HG02938 (cell line): ENCODE results near the gene TPPP.
"Not testable (repeated sequence)": the region's sequence is repeated elsewhere in the genome, so short reads cannot be mapped to it uniquely, and the experiment has no call there.

ENCODE experiments used
- ATAC-seq: cut with Tn5 transposase; IDR thresholded peaks from one replicate; pipeline ENCODE4 v1.9.1; 2021; ENCODE audit warnings: mild to moderate bottlenecking, moderate library complexity; ENCODE audit not compliant: unreplicated experiment

The TPPP gene

GRCh38 chr5:628351-629205, 64.6 kb downstream of the TPPP start:
- ATAC-seq, result not testable (repeated sequence)

- no peak for ATAC-seq
These were observed 65.3 kb downstream of the TPPP start for GRCh38 chr5:627840-628239.

DNA sequence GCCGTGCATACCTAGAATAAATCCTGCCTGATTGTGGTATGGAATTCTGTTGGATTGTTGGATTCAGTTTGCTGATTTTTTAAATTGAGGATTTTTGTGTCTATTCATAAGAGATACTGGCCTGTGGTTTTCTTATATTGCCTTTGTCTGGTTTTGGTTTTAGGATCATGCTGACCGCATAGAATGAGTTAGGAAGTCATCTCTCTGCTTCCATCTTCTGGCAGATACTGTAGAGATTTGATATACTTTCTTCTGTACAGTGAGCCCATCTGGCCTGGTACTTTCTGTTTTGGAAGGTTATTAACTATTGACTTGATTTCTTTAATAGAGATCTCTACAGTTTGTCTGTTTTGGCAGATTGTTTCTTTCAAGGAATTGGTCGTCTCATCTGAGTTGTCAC, 66.3 kb downstream of the TPPP start:
- ATAC-seq, result no peak

DNA sequence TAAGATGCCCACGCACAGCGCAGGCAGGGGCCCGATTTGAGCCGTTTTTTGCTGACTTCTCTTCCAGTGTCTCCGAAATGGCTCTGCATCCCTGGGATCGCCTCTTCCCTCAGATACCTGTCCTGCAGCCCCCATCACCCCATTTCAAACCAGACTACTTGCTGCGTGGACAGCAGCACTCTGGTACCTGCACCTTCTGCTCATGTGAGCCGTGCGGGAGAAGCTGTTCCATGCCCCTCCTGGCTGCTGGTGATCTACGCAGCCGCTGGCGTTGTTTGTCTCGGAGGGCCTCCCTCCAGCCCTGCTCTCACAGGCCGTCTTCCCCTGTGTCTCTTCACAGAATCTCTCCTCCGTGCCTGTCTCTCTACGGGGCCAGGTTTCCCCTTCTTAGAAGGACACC, 67.6 kb downstream of the TPPP start:
- ATAC-seq, result no peak

DNA sequence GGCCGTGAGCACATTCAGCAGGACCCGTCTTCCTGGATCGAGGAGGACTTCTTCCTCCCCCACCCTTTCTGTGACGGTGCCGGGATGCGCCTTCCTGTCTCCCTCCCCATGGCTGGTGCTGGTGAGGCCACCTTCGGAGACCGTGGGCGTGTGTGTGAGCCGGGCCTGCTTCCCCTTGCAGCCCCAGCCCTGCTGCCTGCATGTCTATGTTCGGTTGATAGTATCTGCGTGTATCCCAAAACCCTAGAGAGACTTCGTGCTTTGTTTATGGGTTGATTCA, 68.3 kb downstream of the TPPP start:
- no peak for ATAC-seq

GRCh38 chr5:624118-624950, 68.8 kb downstream of the TPPP start:
- ATAC-seq, result no peak

- no peak for ATAC-seq
These were observed 69.6 kb downstream of the TPPP start for GRCh38 chr5:623531-623930.

GRCh38 chr5:622946-623522, 70.1 kb downstream of the TPPP start:
- no peak for ATAC-seq

- no peak for ATAC-seq
These were observed 70.8 kb downstream of the TPPP start for GRCh38 chr5:622359-622758.

- ATAC-seq, result no peak
These were observed 71.8 kb downstream of the TPPP start for GRCh38 chr5:621341-621761.

DNA sequence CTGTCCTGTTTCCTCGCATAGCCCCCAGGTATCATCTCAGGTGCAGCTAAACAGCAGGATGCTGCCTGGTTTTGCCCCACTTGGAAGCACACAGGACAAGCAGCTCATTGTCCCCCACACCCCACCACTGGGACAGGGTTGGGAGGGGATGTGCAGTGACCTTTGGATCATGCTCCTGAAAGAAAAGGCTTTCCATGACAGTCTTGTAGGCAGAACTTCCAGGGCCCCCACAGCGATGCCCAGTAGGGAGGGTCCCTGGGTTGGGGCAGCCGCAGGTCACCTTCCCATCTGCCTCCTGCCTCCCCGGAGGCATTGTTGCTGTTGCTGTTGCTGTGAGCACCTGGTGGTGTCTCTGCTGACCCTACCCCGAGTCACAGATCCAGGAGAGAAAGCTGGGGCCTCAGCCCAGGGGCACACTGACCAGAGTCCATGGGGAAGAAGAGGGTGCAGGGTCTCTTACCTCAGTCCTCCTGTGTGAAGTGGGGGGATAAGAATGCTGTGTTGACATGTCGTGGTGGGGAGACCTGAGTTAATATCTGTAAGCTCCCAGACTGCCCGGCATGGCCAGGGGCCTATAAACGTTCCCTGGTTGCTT, 72.5 kb downstream of the TPPP start:
- ATAC-seq, result no peak

DNA sequence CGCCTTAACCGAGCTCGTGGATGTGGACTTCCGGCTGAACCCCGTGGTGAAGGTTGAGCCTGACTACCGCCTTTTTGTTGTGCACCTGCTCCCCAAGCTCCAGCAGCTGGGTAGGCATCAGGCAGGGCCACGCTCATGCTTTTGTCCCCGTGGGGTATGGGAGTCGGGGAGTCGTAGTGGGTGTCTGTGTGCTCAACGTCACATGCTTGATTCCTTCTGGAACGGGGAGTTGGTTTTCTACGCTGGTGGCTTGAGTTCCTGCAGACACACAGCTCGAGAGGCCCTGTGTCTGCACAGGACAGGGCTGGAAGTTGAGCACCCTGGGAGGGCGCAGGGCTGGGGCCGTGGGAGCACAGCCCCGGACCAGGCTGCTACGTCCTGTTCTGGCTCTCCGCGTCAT, 73.0 kb downstream of the TPPP start:
- ATAC-seq, result no peak

- ATAC-seq, result no peak
These were observed 73.7 kb downstream of the TPPP start for GRCh38 chr5:619444-619843.

DNA sequence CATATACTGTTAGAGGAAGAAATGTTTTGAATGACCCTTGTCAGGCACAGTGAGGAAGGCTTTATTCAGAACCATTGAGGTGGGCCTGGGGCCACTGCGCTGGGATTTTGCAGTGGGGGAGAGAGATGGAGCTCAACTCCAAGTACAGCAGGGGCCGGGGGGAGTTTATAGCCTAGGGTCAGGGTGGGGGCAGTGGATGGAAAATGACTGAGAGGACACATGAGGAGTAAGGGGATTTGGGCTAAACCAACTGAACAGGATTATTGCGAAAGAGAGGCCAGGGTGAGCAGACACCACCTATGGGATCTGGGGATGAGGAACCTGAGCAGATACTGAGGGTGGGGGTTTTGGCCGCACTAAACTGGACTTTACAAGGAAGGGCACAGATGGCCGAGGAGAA, 74.7 kb downstream of the TPPP start:
- no peak for ATAC-seq

GRCh38 chr5:617896-618295, 75.3 kb downstream of the TPPP start:
- no peak for ATAC-seq

GRCh38 chr5:616484-617039, 76.6 kb downstream of the TPPP start:
- ATAC-seq, result no peak

DNA sequence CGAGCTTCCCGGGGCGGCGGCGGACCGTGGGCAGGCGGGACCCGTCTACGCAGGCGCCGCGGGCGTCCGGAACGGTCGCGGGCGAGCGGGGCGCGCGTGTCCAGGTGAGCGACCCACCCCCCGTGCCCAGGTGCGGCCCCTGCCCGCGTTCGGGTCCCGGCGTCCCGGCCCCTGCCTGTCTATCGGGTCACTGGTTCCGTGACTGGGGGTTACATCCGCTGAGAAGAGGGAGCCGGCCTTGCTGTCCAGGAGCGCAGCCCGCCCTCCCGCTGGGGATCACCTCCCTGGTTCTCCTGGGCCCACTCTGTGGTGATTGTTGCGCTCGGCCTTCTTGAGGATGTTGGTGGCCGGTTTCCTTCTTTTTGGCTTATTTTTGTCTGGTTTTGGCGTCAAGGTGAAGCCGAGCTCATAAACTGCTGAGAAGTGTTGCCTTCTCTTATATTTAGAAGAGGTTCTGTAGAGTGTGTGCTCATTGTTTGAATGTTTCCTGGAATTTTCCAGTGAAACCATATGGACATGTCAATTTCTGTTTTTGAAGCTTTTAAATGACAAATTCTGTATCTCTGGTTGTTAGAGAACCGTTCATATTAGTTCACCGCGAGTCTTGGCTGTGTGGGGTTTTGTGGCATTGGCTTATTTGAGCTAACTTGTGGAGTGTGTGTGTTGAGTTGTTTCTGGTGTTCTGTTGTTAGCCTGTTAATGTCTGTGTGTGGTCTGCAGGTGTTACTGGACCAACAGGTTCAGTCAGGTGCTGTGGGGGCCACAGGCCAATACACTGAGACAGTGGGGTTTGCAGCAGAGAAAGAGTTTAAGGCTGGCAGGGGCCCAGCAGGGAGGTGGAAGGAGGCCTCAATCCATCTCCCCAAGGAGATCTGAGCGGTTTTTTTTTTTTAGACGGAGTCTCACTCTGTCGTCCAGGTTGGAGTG, 80.4 kb downstream of the TPPP start:
- ATAC-seq, result peak; percentile 28

- ATAC-seq, result peak; percentile 72
These were observed 81.2 kb downstream of the TPPP start, which contains the start of gene CEP72 for GRCh38 chr5:611731-612486. Gene CEP72 (plus strand): TSS chr5:612340. CDS start chr5:612362, 22 bp downstream.
